G401.6 (cell line): ENCODE results near the gene NUPR1.
"Not testable (repeated sequence)": the region's sequence is repeated elsewhere in the genome, so short reads cannot be mapped to it uniquely, and the experiment has no call there.

Experiments used
- FAIRE-seq: peaks from 2 replicates; lab custom pipeline; 2012; peaks lifted over from hg19 to GRCh38; lab: Jason Lieb, UNC

NUPR1 gene

GRCh38 chr16:28526201-28527099, 12.3 kb downstream of the NUPR1 start:
- FAIRE-seq, result no peak

GRCh38 chr16:28524681-28525171, 14.0 kb downstream of the NUPR1 start:
- no peak for FAIRE-seq

DNA sequence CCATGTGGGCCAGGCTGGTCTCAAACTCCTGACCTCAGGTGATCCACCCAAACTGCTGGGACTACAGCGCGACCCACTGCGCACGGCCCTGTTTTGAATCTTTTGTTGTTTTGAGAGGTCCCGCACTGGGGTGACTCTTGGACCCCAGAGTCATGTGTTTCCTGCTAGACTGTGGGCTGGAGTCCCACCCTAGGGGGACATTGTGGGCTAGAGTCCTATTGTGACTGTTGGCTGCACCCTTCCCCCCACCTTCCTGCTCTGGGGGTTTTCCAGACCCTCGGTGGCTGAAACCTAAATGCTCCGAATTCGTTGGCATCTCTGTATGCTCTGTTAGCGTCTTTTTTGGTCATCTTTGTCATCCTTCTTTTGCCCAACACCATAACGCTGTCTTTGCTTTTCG, 16.0 kb downstream of the NUPR1 start:
- no peak for FAIRE-seq

GRCh38 chr16:28521436-28521835, 17.3 kb downstream of the NUPR1 start:
- FAIRE-seq, result no peak

- FAIRE-seq, result no peak
These were observed 18.1 kb downstream of the NUPR1 start for GRCh38 chr16:28520672-28521071.

- FAIRE-seq, result no peak
These were observed 24.5 kb downstream of the NUPR1 start for GRCh38 chr16:28514246-28514645.

- FAIRE-seq, result no peak
These were observed 25.1 kb downstream of the NUPR1 start for GRCh38 chr16:28513484-28514181.

- no peak for FAIRE-seq
These were observed 26.7 kb downstream of the NUPR1 start for GRCh38 chr16:28511801-28512789.

DNA sequence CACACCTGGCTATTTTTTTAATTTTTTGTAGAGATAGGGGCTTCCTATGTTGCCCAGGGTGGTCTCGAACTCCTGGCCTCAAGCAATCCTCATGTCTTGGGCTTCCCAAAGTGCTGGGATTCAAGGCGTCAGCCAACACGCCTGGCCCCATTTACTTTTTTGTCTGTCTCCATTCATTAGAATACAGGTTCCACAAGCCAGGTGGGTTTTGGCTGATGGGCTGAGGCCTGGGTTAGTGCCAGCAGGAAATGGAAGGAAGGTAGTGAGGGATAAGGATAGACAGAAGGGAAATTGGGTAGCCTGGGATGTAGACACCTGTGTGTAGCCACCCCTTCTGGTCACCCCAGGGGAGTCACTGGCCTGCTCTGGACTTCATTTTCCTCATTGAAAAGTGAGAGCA, 27.7 kb downstream of the NUPR1 start:
- no peak for FAIRE-seq

DNA sequence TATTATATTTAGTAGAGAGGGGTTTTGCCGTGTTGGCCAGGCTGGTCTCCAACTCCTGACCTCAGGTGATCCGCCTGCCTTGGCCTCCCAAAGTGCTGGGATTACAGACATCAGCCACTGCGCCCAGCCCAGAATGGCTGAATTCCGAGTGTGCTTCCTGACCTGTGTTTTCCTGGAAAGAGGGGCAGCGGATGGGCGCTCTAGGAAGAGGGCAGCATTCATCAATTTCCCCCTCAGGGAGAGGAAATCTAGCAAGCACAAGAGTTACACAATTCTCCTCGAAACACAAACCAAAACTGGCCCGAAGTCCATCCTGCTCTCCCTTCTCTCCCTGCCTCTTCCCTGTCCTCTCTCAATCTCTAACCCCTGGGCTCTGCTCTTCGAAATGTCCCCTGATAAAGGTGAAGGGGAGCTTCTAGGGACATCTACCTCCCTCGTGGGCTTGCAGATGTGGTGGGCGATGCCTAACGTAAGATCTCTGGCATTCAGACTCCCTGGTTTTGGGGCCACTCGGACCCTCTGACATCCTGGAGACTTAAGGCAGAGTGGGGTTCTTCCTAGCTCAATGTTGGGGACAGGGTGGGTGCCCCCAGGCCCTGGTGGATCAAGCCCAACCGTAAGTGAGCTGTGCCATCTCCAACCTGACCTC, 33.2 kb downstream of the NUPR1 start:
- no peak for FAIRE-seq

- FAIRE-seq, result no peak
These were observed 33.9 kb downstream of the NUPR1 start for GRCh38 chr16:28504707-28505404.

DNA sequence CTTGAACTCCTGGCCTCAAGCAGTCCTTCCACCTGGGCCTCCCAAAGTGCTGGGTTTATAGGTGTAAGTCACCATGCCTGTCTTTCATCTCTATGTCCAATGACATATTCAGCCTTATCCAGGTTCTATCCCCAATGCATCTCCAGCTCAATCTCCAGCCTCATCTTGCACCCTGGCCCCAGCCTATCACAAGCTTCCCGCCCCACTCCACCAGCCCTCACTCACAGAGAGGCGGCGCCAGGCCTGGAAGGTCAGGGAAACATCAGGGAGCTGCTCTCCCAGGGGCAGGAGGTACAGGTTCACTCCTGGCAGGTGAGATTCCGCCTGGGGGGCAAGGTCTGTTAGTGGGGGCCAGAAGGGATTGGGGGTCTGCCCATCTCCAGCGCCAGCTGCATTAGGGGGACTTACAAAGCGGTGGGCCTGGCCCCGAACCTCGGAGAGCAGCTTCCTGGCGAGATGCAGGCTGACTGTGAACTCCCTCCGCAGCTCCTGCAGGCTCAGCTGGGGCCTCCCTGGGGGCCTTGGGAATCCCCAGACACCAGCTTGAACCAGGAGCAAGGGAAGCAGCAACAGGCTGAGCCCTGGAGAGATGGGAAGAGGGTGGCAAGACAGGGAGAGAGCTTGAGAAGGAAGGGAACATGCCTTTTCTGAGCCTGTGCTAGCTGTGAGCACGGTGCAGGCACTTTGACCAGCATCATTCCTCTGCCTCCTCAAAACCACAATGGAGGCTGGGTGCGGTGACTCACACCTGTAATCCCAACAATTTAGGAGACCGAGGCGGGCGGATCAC, 35.1 kb downstream of the NUPR1 start:
- no peak for FAIRE-seq

DNA sequence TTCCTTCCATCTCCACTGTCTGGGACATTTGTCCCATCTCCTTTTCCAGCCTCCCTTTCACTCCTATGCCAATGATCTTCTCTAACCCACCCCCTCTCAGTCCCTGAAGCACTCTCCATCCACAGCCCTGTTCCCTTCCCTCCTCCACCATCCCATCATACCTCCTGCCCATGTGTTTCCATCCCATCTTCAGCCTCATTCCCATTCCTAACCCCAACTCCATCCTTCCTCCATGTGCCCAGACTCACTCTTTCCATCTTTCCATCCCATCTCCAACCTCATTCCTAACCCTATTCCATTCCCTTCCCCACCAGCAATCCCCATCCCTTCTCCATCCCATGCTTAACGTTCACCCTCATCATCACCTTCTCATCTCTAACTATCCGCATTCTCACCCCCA, 36.5 kb downstream of the NUPR1 start:
- no peak for FAIRE-seq

GRCh38 chr16:28501258-28502232, 37.2 kb downstream of the NUPR1 start:
- no peak for FAIRE-seq

DNA sequence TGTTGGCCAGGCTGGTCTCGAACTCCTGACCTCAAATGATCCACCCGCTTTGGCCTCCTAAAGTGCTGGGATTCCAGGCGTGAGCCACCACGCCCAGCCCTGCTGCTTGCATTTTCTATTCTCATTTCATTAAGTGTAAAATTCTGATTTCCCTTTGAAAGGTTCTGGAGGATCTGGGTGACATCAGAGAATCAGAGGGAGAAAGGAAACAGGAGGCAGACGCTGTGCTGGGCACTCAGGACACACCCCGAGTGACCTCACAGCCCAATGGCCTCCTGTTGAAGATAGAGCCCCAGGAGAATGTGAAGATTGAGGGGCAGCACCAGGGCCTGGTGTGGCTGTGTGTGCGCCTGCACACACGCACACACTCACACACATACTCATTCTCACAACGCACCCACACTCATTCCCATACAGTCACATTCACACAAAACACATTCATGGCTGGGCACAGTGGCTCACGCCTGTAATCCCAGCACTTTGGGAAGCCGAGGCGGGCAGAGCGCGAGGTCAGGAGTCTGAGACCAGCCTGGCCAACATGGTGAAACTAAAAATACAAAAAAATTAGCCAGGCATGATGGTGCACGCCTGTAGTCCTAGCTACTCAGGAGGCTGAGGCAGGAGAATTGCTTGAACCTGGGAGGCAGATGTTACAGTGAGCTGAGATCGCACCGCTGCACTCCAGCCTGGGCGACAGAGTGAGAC, 38.1 kb downstream of the NUPR1 start:
- FAIRE-seq, result not testable (repeated sequence)

GRCh38 chr16:28499854-28500253, 38.9 kb downstream of the NUPR1 start:
- FAIRE-seq, result no peak

DNA sequence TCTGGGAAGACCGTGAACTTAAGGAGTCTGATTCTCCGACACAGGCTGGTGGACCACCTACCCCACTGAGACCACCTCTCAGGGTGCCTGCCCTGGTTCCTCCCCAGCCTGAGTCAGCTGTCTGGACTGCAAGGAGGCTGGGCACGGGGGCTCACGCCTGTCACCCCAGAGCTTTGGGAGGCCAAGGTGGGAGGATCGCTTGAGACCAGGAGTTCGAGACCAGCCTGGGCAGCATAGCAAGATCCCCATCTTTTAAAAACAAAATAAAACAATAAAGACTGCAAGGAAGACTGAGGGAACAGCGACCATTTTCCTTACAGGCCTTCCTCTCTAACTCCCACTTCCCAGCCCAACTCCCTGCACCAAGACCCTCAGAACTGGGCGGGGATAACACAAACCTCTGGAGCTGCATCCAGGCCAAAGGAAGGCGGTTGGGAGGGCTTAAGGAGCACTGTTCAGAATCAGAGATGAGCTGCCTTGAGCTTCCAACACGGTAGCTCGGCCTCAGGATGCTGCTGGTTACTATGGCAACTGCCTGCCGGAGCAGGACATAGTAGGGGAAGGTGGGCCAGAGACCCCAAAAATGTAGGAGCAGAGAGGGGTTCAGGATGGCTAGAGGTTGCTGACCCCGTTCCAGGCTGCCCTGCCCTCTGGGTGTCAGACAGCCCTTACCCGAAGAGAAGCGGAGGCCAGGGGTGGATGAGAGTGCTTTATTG, 40.0 kb downstream of the NUPR1 start:
- no peak for FAIRE-seq
